Measurements from ENCODE around the gene TOGARAM2. TPM values are rescaled to one million over a fixed set of nuclear protein-coding genes. Genes with fewer than 3 reads are reported as not detected.

The TOGARAM2 gene
- not detected in 2 replicates for total RNA-seq

DNA sequence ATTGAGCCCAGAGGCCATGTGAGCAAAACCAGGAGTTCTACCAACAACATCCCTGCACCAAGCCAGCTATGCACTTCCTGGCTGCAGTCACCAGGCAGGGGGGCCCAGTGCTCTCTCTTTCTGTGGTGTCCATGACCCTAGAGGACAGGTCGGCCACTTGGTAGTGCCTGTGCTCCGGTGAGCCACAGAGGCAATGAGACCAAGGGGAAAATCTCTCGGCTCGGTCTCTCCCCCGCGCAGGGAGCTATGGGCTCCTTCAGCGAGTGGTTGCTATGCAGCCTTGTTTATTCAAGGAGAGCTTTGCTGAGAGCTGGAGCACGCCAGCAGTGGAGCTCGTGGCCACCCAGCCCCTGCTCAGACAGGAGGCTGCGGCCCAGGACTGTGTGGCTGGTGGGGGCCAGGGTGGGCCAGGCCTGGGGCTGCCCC lies at the start of gene TOGARAM2:
Gene TOGARAM2, plus strand, starts transcription at position 283 of the 426 bp plus-strand sequence. CDS start 13,537 bp downstream, outside the sequence.
- DNase-seq (ENCODE audit: low read depth), result no peak

DNA sequence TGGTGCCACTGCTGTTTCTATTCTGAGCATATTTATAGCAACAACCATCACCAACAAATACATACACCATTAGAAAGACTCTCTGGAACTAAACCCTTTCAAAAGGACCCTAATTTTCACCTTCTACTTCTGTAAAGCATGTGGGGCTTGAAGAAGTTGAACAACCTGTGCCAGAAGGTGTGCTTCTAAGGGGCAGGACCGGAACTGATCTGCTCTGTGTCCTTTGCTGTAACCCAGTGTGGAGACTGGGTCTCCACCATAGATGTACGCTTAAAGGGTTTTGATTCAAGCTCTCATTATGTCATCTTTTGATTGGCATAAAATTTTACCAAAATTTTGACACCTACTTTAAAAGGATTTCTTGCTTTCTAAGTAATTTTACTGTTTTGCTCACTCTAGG lies 46.3 kb upstream of the TOGARAM2 start:
- no peak for DNase-seq (ENCODE audit: low read depth)

DNA sequence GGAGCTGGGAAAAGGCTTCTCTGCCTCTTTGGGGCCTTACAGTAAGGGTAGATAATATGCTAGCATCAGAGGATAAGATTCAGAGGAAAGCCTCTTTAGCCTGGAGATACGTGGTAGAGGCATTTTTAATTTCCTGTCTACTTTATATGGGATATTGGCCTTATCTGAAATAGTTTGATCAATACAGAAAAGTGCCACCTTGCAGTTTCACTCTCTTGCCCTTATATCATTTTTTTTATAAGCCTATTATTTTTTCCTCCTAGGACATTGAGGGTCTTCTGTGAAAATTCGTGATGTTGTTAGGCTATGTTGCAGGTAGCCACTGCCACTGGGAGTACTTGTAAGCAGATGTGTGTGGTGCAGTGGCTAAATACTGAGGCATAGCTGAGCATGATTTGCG lies 40.1 kb upstream of the TOGARAM2 start:
- DNase-seq (ENCODE audit: low read depth), result no peak

DNA sequence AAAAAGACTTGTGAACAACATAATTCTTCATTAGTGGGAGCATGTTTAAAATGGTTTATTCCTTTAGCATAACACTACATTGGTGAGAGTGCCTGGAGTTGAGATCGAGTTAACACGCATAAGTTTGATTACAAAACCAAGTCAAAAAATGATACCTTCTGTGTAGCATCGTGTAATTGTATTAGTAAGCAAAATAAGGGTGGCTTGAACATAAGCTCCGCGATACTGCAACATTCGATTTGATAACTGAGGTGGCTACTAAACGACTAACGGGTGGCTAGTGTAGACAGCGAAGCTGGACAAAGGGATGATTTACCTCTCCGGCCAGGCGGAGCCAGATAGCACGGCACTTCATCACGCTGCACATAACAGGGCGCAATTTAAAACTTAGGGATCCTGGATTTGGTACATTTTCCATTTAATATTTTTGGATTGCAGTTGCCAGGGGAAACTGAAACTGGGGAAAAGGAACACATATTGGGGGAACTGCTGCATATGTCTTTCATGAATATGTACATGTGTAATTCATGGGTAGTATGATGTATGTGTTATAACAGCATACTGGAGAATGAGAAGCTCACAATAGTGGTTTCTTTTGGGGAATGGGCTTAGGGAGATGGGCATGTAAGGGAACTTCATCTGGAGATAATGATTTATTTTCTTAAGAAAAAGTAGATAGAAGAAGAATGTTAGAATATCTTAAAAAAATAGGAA lies 36.4 kb upstream of the TOGARAM2 start:
- no peak for DNase-seq (ENCODE audit: low read depth)

DNA sequence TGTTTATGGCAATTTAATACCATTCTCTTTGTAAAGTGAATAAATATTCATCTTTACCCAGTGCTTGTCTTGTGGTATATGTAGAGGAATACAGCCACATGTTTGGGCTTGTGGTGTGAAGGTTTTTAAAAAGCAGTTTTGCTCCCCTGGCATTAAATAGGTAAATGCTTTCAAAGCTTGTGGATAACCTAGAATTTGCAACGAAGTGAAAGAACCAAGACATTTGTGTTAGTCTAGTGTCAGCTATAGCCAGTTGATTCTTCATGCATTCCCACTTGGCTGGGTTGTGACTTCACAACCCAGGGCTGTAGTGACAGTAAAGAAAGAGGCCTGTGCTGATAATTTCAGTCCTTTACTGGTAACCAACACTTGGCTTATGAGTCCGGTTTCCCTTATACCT lies 32.9 kb upstream of the TOGARAM2 start:
- DNase-seq (ENCODE audit: low read depth), result no peak

DNA sequence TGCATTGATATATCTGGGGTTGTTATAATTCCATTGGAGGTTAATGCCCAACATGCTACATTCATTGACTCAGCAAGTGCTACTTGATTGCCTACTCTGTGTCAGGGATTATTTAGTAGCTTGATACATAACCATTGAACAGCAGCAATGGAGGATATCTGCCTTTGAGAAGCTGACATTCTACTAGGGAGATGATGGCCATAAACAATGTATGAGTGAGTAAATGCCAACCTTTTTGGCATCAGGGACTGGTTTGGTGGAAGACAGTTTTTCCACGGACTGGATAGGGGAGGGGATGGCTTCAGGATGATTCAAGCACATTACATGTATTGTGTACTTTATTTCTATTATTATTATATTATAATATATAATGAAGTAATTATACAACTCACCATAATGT lies 31.9 kb upstream of the TOGARAM2 start:
- DNase-seq (ENCODE audit: low read depth), result no peak

DNA sequence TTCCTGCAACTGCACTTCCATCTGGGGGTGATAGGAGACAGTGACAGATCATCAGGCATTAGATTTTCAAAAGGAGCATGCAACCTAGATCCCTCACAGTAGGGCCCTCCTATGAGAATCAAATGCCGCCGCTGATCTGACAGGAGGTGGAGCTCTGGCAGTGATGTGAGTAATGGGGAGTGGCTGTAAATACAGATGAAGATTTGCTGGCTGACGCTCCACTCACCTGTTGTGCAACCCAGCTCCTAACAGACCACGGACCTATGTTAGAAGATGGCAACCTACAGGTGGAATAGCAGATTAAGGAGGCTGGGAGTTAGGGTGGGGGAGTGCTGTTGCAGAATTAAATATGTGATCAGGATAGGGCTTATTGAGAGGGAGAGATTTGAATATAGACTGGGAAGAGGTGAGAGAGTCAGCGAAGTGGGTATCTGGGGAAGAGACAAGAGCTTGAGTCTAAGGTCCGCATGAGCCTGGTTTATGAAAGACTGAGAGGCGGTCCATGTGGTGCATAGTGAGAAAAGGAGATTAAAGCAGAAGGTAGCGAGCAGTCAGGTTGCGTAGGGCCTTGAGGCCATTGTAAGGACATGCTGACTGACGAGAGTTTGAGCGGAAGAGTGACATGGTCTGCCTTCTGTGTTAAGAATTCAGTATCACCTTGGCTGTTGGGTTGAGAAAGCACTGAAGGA lies 31.3 kb upstream of the TOGARAM2 start:
- DNase-seq (ENCODE audit: low read depth), result no peak

DNA sequence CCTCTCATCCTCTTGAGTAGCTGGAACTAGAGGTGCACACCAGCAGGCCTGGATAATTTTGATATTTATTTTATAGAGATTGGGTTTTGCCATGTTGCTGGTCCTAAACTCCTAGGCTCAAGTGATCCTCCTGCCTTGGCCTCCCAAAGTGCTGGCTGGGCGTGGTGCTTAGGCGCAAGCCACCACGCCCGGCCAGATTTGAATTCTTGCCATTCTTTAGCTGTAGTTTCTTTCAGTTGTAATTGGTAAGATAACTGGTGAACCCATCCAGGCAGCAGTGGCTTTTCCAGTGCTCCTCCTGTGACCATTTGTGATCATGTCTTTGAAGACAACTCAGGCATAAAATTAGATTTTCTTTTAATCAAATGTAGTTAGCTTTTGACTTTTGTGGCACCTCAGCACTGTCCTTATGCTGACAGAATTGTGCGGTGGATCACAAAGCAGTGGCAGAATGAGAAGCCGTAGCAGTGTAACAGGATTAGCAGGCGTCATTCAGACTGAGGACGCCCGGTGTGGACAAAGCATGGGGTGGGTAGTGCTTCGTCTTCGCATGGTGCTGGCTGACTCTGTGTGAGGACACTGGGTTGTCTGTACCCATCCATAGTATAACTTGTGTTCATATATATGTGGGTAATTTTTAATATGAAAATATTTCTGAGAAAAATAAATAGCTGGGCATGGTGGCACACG lies 30.0 kb upstream of the TOGARAM2 start:
- DNase-seq (ENCODE audit: low read depth), result no peak

DNA sequence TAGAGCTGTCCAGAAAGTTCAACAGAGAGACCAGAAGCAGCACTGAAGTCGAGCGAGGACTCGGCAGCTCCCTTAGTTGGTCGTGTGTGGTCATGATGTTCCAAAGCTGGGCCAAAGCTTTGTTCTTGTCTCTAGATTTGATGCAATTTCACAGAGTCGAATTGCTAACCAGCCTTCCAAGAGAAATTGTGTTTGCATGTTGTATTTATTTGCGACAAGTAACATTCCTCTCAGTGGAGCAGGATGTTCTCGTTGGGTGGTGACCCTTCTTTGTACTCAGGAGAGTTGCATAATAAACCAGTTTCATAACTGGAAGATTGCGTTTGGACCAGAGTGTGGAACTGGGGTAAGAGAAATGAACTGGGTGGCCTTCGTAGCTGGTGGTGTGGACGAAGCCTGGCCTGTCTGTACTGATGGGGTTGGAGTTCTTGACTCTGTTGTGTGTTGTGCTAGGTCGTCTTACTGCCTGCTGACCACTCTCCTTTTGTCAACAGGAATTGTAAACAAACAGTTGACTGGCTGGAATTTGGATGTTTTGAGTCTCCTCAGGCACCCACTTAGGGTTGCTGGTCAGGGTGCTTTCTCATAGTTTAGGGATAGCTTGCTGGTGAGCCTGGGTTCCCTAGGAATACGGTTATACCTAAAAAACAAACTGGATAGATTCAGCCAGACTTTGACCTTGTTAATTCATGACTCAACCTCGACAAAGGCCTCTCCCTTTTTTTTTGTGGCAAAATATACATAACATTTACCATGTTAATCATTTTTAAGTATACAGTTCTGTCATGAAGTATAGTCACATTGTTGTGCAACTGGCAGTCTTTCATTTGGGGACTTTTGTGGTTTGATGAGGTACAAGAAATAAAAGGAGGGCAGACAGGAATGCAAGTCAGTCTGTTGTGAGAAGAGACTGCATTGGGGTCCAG lies 28.9 kb upstream of the TOGARAM2 start:
- peak; percentile 29 for DNase-seq (ENCODE audit: low read depth)

DNA sequence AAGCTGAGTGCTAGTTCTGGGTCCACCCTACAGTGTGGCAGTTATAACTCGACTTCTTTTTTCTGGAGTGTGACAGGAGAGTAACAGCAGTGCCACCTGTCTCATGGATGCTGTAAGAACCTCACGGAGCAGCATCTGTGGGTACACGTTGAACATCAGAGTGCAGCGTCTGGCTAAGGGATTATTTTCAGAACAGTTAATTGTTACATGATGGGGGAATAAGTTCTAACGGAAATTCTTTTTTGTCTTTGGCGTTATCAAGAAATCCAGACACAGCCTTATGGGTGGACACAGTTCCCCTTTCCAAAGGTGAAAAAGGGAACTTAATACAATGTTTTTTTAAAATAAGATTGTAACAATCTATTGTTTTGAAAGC lies 28.3 kb upstream of the TOGARAM2 start:
- no peak for DNase-seq (ENCODE audit: low read depth)

DNA sequence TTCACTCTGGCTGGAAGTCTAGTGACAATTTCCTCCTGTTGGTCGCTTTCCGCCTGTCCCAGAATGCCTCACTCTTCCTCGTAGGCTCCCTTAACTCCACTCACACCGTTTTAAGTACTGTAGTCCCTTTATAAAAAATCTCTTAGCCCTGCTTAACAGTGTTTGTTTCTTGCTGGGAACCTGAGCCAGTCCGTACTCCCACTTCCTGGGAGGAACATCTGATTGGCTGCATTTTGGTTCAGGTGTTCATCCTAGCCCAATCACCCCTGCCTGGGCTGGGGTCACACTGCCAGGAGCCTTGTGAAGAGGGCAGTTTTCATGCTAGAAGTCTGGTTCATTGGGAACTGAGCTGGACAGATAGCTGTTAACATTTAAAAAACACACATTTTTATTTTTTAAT lies 25.6 kb upstream of the TOGARAM2 start:
- no peak for DNase-seq (ENCODE audit: low read depth)

DNA sequence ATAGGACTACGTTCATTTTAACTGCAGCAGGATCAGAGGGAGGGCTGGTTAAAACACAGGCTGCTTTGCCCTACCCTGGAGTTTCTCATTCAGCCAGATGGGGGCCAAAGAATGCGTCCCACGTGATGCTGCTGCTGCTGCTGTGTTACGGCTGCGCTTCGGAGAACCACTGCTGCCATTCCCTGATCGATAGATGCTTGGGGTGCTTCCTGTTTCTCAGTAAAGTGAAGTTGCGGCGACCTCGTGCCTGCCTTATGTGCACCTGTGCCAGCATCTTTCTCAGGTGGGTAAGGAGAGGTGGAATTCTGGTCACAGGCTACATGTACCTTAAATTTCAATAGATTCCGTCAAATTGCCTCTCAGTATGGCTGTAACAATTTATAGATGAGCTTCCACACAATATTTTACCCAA lies 24.7 kb upstream of the TOGARAM2 start:
- no peak for DNase-seq (ENCODE audit: low read depth)

DNA sequence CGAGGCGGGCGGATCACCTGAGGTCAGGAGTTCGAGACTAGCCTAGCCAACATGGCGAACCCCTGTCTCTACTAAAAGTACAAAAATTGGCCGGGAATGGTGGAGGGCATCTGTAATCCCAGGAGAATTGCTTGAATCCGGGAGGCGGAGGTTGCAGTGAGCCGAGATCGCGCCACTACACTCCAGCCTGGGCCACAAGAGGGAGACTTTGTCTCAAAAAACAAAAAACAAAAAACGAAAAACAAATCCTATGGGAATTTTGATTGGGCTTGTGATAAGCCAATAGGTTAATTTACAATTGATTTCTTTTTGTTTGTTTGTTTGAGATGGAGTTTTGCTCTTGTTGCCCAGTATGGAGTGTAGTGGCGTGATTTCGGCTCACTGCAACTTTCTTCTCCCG lies 24.2 kb upstream of the TOGARAM2 start:
- no peak for DNase-seq (ENCODE audit: low read depth)

DNA sequence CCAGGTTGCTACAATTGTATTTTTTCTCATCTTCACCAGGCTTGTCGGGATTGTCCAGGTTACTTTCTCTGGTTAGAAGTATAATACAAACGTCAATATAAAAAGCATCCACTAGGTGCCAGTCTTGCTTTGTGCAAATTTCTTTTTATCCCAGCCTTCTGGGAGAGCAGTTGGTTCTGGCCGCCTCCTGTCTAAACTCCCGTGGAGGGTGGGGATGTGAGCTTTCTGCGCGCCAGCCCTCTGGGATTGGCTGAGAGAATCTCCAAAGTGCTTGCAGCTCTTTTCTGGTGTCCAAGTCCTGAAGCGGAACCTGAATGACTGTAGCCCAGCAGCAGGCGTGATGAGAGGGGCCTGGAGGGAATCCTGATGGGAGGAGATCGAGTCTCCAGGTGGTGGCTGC lies 22.4 kb upstream of the TOGARAM2 start:
- DNase-seq (ENCODE audit: low read depth), result peak; percentile 67

DNA sequence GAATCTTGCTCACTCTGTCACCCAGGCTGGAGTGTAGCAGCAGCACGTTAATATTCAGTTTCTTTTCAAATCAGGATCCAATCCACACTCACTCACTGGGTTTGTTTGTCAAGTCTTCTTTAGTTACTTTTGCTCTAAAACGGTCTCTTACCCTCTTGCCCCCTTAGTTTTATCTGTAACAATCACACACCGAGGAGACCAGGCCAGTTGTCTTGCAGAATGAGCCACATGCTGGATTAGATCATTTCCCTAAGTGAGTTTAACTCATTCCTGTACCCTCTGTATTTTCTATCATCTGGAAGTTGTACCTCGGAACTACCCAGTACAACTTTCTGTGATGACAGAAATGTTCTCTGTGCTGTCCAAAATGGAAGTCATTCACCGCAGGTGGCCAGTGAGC lies 20.7 kb upstream of the TOGARAM2 start:
- DNase-seq (ENCODE audit: low read depth), result no peak

DNA sequence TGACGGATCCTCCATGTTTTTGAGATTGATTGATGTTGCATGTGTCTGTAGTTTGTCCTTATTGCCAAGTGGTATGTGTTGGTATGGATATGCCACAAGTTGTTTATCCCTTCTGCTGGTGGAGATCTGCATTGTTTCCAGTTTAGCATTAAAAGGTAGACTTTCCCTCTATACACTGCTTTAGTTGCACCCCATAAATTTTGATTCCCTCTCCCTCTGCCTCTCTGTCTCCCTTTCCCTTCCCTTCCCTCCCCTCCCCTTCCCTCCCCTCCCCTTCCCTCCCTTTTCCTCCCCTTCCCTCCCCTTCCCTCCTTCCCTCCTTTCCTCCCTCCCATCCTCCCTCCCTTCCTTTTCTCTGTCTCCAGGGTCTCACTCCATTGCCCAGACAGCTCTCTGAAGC lies 18.6 kb upstream of the TOGARAM2 start:
- no peak for DNase-seq (ENCODE audit: low read depth)

DNA sequence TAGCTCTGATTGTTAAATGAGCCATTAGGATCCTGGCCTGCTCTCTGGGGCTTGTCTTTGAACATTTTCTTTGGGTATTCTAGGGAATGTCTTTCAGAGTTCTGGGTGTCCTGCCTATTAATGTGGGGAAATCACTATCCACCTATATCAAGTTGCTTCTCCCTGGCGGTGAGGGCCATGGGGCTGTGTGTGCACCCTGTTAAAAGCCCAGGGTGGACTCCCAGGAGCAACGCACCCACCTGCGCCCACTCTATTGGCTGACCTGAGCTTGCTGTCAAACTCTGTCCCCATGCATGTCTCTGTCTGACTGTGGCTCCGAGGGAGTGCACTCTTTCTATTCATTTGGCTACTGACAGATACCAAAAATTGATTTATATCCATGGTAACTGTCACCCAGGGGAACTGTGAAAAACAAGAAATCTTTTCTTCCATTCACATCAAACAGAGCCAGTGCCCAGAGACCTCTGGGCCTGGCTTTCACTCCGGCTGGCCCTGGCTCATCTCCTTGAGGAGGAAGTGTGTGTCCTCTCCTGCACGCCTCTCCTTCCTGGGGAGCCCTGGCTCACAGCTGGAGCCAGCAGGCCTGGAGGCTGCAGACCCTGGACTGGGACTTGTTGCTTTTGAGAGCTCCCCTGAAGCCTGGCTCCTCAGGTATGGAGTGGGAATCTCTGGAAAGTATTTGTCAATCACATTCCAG lies 10.5 kb upstream of the TOGARAM2 start:
- DNase-seq (ENCODE audit: low read depth), result no peak

DNA sequence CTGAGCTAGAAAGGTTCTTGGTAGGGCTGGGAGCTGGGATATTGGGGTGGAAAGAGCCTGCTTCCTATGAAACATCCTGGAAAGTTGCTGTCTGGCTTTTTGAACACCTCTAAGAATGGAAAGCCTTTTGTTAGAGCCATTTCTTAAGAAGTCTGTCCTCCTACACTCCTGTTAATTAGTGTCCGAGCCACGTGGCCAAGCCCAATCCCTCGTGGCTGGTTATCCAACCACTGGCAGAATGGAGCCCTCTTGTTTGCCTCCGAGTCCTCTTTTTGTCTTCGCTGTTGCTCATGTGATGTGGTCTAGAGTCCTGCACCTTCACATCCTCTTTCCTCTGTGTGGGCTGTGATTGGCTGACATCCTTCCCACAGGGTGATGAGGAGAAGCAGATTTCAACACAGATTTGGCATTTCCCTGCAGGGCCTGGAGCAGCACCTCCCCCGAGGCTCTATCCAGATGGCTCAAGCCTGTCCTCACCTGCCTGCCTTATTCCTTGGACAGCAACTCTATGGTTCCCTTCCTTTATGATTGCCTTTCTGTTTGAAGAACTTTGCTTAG lies 8.2 kb upstream of the TOGARAM2 start:
- no peak for DNase-seq (ENCODE audit: low read depth)

DNA sequence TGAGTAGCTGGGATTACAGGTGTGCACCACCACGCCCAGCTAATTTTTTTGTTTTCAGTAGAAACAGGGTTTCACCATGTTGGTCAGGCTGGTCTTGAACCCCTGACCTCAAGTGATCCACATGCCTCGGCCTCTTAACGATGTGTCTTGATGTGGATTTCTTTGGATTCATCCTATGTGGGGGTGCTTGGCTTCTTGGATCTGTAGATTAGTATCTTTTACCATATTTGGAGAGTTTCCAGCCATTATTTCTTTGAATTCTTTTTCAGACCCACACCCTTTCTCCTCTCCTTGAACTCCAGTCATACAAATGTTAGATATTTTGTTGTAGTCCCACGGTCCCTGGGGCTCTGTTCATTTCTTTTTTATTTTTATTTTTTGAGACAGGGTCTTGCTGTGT lies 6.8 kb upstream of the TOGARAM2 start:
- DNase-seq (ENCODE audit: low read depth), result no peak

DNA sequence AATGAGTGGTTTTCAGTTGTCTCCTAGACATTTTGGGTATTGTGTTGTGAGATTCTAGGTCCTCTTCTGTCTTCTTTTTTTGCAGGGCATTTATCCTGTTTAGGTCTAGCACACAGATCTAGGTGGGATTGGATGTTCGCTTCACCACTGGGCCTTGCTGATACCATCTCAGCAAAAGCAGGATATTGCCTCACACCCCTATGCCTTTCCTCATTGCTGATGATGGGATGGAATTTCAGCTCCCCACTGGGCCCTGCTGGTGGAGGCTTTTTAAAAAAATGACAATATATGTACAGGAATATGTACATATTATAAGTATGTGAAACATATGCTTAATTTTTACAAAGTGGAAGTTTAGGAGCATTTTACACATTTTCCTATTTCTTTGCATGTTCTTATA lies 5.4 kb upstream of the TOGARAM2 start:
- DNase-seq (ENCODE audit: low read depth), result no peak

DNA sequence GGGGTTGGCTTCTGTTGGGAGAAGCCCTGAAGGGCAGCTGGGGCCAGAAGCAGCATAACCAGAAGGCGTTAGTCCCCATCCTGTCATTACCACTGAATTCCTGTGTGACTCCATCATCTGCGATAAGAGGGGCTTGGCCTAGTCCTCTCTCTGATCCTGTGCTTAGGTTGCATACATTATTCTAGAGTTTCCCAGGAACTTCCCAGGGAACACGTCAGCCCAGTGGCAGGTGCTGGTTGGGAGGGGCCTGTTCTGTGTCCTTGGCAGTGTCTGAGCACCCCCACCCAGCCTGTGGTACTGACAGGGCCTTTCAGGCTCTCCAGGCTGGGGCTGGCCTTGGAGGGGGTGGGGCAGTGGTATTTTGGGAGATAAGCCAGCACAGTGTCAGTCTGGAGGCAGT lies 4.5 kb upstream of the TOGARAM2 start:
- peak; percentile 67 for DNase-seq (ENCODE audit: low read depth)
